ENCODE data around the gene CLEC1A.

CLEC1A gene

GRCh38 chr12:10101648-10102220, 2.9 kb upstream of the CLEC1A start:
- DNase-seq (ENCODE audit: low spot score), result no peak

GRCh38 chr12:10101042-10101579, 2.3 kb upstream of the CLEC1A start:
- DNase-seq (ENCODE audit: low spot score), result peak; percentile 77

GRCh38 chr12:10097521-10097920, 1.3 kb downstream of the CLEC1A start:
- no peak for DNase-seq (ENCODE audit: low spot score)

DNA sequence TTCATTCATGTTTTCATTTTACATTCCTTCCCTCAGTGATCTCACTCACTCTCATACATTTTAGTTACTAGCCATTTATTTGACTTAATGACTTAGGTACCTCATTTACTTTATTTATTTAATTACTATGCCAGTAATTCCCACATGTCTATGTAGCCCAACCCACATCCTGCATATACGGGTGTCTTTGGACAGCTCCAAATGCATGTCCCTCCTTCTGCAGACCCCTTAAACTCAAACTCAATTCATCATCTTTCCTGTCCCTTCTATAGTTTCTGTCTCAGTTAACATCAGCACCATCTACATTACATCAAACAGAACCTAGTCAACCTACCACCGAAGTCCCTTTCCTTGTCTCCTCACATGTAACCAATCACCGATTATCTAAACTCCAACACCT, 2.8 kb downstream of the CLEC1A start:
- DNase-seq (ENCODE audit: low spot score), result no peak

DNA sequence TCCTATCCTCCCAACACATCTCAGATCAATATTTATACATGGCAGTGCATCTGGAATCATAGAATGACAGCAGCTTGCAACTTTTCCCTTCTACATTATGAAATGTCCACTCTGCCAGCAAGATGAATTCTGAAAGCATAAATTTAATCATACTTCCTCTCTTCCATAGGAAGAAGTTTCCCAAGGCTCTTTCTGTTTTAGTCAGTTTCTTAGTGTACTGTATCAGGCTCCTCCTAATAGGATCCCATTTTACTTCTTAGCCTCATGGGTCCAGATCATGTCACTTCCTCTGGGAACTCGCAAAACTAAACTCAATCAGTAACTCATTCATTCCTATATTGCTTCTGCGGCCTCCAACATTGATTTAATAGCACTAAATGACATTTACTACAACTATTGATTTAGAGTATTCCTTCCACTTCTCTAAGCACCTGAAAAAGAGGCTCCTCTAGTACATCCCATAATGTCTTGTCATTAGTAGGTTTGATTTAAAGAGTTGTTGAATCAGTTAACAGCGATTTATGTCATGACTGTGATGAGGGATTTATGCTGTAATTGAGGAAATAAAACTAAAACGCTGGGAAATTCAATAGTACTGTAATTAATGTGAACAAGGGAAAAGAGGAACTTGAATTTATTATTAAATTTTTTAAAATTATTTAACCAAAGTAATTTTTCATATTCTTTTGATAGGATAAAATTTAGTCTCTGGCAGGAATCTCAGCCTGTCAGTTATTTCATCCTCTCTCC, 4.0 kb downstream of the CLEC1A start:
- no peak for DNase-seq (ENCODE audit: low spot score)

DNA sequence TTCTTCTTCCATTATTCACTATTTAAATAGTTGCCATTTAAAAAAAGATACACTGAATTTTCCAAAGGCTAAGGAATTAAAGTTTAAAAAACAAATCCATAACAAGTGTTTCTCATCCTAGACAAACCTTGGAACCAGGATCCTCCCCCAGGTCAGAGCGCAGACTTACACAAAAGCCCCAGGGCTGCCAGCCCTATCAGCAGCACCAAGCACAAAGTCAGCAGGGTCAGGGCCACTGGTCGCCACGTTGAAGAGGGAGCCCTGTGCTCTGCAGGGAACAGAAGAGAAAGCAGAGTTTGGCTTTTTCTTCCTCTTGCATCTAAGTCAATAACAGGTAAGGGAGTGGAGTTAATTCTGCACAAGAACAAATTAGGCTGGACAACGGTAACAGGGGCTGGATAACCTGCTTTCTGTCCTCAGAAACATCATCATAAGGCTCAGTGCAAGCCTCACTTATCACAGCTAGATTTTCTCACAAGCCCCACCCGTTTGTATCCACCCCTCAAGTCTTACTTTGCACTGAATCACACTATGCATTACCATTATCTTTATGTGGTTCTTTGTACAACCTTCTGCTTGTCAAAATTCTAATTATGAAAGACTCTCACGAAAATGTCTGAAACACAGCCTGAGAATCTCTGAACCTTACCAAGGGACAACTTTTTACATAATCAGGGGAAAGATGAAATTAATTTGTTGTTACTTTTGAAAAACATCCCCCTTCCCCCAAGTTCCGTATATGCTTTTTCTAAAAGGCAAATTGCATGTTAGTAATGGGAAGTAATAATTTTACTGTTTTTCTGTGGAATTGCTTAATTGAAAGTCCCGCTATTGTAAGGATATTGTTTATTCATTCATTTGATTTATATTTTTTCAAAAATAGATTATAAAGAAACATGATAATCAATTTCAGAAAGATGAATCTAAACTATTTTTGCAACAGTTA, 9.6 kb downstream of the CLEC1A start:
- DNase-seq (ENCODE audit: low spot score), result no peak

DNA sequence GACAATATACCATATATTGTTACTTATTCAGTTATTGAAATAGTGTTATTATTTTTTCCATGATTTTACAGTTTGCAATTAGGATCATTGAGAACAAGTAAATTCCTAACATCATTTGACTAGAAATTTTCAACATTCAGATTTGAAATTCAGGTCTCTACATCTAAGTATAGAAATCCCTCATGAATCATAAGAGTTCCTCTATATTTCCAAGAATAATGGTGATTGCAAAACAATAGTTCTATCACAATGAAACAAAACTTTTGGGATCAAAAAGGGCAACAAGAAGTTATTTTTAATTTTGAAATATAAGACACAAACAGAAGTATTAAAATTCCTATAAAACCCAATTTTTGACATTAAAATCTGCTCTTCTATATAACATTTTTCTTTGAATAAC, 10.8 kb downstream of the CLEC1A start:
- DNase-seq (ENCODE audit: low spot score), result no peak

DNA sequence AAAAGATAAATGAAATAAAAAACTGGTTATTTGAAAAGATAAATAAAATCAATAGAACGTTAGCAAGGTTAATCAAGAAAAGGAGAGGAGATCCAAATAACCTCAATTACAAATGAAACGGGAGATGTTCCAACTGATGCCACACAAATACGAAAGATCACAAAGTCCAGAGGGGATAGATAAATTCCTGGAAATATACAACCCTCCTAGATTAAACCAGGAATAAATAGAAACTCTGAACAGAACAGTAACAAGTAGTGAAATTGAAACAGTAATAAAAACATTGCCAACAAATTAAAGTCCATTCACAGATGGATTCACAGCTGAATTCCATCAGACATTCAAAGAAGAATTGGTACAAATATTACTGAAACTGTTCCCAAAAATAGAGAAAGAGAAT, 12.4 kb downstream of the CLEC1A start:
- no peak for DNase-seq (ENCODE audit: low spot score)

- no peak for DNase-seq (ENCODE audit: low spot score)
Measured at GRCh38 chr12:10084733-10085132, 14.1 kb downstream of the CLEC1A start.

DNA sequence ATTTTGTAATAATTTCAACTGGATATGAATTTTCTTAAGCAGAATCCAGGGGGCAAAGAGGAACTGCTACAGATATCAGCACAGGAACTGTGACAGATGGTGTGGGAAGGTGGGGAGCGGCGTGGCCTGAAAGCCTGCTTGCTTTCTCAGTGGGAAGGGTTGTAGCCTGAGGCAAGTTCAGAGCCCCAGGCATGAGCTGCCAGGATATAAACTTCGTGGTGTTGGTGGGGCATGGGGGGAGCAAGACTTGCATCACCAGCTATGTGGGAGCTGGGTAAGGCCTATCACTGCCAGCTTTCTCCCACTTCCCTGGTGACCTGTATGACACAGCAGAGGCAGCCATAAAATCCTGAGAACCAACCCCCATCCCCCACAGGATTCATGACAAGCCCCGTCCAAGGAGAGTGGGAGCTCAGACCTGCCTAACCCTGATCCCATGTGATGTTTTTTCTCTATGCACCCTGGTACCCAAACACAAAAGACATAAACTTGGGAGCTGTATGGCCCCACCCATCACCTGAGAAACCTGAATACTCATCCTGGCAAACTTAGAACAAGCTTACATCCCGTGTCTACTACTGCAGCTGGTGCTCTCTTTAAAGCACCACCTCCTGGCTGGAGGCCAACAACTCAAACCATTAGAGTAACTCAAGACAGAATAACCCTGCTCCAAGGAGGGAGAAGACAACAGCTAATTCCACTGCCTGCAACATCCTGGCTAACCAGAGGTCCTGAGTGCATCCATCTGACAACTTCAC, 16.5 kb downstream of the CLEC1A start:
- no peak for DNase-seq (ENCODE audit: low spot score)

DNA sequence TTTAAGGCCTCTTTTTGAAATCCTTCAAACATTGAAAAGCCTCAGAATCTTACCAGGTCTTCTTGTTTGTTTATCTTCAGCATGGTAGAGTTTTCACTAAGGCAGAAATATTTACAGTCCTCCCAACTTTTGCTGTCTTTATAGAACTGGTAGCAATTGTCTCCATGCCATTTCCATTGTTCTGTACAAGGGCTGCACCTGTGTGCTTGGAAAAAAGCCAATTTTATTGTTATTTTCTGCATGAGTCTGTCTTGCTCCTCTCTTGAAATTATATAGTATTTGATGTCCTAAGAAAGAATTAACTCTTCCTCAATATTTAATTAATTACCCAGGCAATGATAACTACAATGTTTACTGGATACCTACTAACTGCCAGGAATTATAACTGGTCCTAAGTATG, 23.3 kb downstream of the CLEC1A start:
- no peak for DNase-seq (ENCODE audit: low spot score)

- DNase-seq (ENCODE audit: low spot score), result no peak
Measured at GRCh38 chr12:10073261-10073660, 25.5 kb downstream of the CLEC1A start.

DNA sequence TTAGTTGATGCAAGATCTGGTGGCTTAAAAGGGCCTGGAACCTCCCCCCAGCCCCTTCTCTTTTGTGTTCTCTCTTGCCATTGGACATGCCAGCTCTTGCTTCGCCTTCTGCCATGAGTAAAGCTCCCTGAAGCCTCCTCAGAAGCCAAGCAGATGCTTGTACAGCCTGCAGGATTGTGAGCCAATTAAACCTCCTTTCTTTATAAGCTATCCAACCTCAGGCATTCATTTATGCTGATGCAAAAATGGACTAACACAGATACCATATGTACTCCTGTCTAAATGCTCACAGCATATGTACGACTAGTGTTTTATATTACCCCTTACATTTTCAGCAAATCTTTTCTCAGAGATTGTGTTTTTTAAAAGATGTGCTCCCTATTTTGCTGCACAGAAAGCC, 26.7 kb downstream of the CLEC1A start:
- no peak for DNase-seq (ENCODE audit: low spot score)

GRCh38 chr12:10070380-10070779, 28.4 kb downstream of the CLEC1A start:
- no peak for DNase-seq (ENCODE audit: low spot score)

- DNase-seq (ENCODE audit: low spot score), result no peak
Measured at GRCh38 chr12:10069976-10070375, 28.8 kb downstream of the CLEC1A start.

- peak; percentile 12 for DNase-seq (ENCODE audit: low spot score)
Measured at GRCh38 chr12:10069099-10069498, 29.7 kb downstream of the CLEC1A start.

GRCh38 chr12:10068644-10069043, 30.1 kb downstream of the CLEC1A start:
- DNase-seq (ENCODE audit: low spot score), result no peak

GRCh38 chr12:10067942-10068341, 30.8 kb downstream of the CLEC1A start:
- no peak for DNase-seq (ENCODE audit: low spot score)

DNA sequence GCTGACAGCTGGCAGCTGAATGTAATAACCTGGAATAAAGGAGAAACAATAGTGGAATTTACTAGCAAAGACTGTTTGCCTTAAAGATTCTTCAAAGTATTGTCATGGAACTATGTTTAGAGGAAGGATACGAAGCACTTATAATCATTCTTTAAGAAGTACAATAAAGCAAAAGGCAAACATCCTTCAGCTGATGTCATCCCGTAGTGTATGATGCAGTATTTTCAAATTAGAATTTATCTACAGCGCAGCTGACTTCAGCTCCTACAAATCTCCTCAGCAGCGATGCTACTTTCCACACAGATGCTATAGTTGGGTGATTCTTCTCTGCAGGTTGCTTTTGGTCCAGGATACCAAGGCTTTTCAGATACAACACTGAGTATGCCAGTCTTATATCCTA, 31.5 kb downstream of the CLEC1A start:
- DNase-seq (ENCODE audit: low spot score), result no peak

- no peak for DNase-seq (ENCODE audit: low spot score)
Measured at GRCh38 chr12:10065241-10065640, 33.5 kb downstream of the CLEC1A start.

DNA sequence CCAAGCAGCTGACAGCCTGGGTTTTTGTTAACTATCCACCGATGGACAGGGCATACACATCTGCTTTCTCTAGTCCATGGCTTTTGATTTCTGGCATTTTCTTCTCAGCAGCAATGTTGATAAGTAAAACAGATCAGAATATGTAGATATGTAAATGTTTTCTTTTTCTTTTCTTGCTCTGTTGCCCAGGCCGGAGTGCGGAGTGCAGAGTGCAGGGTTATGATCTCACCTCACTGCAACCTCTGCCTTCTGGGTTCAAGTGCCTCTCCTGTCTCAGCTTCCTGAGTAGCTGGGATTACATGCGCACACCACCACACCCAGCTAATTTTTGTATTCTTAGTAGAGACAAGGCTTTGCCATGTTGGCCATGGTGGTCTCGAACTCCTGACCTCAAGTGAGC, 40.4 kb downstream of the CLEC1A start:
- DNase-seq (ENCODE audit: low spot score), result no peak
